Measurements from ENCODE around the gene FBXO44.

DNA sequence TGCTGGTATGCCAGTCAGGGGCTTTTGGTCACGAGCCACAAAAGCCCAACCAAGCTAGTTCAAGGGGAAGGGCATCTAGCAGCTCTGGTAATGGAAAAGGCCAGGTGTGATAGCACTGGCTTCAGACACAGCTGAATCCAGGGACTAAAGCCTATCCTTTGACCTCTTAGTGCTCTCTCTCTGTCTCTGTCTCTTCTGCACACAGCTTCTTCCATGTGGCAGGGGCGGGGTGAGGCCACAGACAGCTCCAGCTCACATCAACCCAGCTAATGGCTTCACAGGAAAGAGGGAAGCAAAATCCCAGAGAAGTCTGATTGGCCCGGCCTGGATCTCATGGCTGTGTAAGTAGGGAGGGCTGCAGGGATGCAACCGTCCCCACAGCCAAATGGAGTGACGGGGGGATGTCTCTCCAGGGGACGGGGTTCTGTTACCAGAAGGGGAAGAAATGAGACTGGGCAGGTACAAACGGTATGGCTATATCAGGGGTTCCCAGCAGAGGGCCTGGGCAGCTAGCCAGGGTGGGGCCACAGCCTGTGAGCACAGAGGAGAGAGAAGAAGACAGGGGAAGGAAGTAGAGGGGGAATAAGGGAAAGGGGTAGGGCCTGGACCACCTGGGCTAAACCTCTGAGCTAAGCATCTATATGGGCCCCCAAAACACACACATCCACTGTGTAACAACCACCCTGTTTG is 42.9 kb upstream of the FBXO44 start:
- TF ChIP-seq, protein P1, sequence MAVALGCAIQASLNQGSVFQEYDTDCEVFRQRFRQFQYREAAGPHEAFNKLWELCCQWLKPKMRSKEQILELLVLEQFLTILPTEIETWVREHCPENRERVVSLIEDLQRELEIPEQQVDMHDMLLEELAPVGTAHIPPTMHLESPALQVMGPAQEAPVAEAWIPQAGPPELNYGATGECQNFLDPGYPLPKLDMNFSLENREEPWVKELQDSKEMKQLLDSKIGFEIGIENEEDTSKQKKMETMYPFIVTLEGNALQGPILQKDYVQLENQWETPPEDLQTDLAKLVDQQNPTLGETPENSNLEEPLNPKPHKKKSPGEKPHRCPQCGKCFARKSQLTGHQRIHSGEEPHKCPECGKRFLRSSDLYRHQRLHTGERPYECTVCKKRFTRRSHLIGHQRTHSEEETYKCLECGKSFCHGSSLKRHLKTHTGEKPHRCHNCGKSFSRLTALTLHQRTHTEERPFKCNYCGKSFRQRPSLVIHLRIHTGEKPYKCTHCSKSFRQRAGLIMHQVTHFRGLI (tag by site-specific recombination; IDR thresholded peaks at IDR 0.05), result no peak
- TF ChIP-seq, protein P2, sequence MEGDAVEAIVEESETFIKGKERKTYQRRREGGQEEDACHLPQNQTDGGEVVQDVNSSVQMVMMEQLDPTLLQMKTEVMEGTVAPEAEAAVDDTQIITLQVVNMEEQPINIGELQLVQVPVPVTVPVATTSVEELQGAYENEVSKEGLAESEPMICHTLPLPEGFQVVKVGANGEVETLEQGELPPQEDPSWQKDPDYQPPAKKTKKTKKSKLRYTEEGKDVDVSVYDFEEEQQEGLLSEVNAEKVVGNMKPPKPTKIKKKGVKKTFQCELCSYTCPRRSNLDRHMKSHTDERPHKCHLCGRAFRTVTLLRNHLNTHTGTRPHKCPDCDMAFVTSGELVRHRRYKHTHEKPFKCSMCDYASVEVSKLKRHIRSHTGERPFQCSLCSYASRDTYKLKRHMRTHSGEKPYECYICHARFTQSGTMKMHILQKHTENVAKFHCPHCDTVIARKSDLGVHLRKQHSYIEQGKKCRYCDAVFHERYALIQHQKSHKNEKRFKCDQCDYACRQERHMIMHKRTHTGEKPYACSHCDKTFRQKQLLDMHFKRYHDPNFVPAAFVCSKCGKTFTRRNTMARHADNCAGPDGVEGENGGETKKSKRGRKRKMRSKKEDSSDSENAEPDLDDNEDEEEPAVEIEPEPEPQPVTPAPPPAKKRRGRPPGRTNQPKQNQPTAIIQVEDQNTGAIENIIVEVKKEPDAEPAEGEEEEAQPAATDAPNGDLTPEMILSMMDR (tag by site-specific recombination; IDR thresholded peaks at IDR 0.05), result no peak; the same call in 1 of the 2 replicates
- TF ChIP-seq ZNF843 (tag by site-specific recombination; IDR thresholded peaks at IDR 0.05) (no peak), ZNF391 (tag by site-specific recombination; IDR thresholded peaks at IDR 0.05; ENCODE audit: borderline replicate concordance, low read depth) (no peak)
- TF ChIP-seq, protein P3, sequence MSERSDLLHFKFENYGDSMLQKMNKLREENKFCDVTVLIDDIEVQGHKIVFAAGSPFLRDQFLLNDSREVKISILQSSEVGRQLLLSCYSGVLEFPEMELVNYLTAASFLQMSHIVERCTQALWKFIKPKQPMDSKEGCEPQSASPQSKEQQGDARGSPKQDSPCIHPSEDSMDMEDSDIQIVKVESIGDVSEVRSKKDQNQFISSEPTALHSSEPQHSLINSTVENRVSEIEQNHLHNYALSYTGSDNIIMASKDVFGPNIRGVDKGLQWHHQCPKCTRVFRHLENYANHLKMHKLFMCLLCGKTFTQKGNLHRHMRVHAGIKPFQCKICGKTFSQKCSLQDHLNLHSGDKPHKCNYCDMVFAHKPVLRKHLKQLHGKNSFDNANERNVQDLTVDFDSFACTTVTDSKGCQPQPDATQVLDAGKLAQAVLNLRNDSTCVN (tag by site-specific recombination; optimal IDR thresholded peaks at IDR 0.05), result no peak
- TF ChIP-seq, protein P4, sequence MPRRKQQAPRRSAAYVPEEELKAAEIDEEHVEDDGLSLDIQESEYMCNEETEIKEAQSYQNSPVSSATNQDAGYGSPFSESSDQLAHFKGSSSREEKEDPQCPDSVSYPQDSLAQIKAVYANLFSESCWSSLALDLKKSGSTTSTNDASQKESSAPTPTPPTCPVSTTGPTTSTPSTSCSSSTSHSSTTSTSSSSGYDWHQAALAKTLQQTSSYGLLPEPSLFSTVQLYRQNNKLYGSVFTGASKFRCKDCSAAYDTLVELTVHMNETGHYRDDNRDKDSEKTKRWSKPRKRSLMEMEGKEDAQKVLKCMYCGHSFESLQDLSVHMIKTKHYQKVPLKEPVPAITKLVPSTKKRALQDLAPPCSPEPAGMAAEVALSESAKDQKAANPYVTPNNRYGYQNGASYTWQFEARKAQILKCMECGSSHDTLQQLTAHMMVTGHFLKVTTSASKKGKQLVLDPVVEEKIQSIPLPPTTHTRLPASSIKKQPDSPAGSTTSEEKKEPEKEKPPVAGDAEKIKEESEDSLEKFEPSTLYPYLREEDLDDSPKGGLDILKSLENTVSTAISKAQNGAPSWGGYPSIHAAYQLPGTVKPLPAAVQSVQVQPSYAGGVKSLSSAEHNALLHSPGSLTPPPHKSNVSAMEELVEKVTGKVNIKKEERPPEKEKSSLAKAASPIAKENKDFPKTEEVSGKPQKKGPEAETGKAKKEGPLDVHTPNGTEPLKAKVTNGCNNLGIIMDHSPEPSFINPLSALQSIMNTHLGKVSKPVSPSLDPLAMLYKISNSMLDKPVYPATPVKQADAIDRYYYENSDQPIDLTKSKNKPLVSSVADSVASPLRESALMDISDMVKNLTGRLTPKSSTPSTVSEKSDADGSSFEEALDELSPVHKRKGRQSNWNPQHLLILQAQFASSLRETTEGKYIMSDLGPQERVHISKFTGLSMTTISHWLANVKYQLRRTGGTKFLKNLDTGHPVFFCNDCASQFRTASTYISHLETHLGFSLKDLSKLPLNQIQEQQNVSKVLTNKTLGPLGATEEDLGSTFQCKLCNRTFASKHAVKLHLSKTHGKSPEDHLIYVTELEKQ (tag by site-specific recombination; IDR thresholded peaks at IDR 0.05; ENCODE audit: borderline replicate concordance), result no peak
- TF ChIP-seq, protein P5, sequence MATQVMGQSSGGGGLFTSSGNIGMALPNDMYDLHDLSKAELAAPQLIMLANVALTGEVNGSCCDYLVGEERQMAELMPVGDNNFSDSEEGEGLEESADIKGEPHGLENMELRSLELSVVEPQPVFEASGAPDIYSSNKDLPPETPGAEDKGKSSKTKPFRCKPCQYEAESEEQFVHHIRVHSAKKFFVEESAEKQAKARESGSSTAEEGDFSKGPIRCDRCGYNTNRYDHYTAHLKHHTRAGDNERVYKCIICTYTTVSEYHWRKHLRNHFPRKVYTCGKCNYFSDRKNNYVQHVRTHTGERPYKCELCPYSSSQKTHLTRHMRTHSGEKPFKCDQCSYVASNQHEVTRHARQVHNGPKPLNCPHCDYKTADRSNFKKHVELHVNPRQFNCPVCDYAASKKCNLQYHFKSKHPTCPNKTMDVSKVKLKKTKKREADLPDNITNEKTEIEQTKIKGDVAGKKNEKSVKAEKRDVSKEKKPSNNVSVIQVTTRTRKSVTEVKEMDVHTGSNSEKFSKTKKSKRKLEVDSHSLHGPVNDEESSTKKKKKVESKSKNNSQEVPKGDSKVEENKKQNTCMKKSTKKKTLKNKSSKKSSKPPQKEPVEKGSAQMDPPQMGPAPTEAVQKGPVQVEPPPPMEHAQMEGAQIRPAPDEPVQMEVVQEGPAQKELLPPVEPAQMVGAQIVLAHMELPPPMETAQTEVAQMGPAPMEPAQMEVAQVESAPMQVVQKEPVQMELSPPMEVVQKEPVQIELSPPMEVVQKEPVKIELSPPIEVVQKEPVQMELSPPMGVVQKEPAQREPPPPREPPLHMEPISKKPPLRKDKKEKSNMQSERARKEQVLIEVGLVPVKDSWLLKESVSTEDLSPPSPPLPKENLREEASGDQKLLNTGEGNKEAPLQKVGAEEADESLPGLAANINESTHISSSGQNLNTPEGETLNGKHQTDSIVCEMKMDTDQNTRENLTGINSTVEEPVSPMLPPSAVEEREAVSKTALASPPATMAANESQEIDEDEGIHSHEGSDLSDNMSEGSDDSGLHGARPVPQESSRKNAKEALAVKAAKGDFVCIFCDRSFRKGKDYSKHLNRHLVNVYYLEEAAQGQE (tag by site-specific recombination; IDR thresholded peaks at IDR 0.05), result no peak
- TF ChIP-seq, protein P6, sequence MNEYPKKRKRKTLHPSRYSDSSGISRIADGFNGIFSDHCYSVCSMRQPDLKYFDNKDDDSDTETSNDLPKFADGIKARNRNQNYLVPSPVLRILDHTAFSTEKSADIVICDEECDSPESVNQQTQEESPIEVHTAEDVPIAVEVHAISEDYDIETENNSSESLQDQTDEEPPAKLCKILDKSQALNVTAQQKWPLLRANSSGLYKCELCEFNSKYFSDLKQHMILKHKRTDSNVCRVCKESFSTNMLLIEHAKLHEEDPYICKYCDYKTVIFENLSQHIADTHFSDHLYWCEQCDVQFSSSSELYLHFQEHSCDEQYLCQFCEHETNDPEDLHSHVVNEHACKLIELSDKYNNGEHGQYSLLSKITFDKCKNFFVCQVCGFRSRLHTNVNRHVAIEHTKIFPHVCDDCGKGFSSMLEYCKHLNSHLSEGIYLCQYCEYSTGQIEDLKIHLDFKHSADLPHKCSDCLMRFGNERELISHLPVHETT (tag by site-specific recombination; IDR thresholded peaks at IDR 0.05), result no peak
